ENCODE results near the gene ZBTB40. TPM values are rescaled to one million over a fixed set of nuclear protein-coding genes. Genes with fewer than 3 reads are reported as not detected.
A peak's percentile ranks its signal among the peaks of the same experiment; 100 is the strongest.

Gene ZBTB40
- total RNA-seq, 1 experiment from 2014 or later: 19.5 TPM

GRCh38 chr1:22411589-22411988 is 40.1 kb upstream of the ZBTB40 start:
- Histone ChIP-seq H3K27ac (ENCODE audit: low read depth, low read length) (no peak overlapping the region), H4K20me1 (ENCODE audit: insufficient read depth) (no peaks in the 10 kb centered on the region), H3K9me2 (ENCODE audit: insufficient read depth) (no peaks in the 10 kb centered on the region), H3K4me1 (ENCODE audit: control insufficient read depth in 1 of 2, insufficient read depth in 2 of 2, low read length in 2 of 2) (peaks cover 13 to 22% of the 10 kb centered on the region in 2 experiments), H3K79me2 (ENCODE audit: insufficient read depth, low read length) (no peaks in the 10 kb centered on the region), H2AFZ (ENCODE audit: low read depth, low read length, poor library complexity, severe bottlenecking) (no peak overlapping the region), H3K36me3 (ENCODE audit: control insufficient read depth in 1 of 2, insufficient read depth in 2 of 2, low read length in 2 of 2) (no peaks in the 10 kb centered on the region), H3K9ac (ENCODE audit: low read length) (no peak overlapping the region), H3K27me3 (ENCODE audit: insufficient read depth, low read length) (no peaks in the 10 kb centered on the region), H3K9me3 (ENCODE audit: control insufficient read depth in 1 of 2, insufficient read depth in 1 of 2, low read depth in 1 of 2, low read length in 2 of 2) (no peaks in the 10 kb centered on the region), H3K4me3 (replicated peaks in 1 of 2; ENCODE audit: low read depth in 1 of 2, low read length in 2 of 2) (no peak overlapping the region), H3K4me2 (ENCODE audit: low read length) (no peak overlapping the region)
- POLR2A ChIA-PET: no interaction called here
- ATAC-seq: no peak
- TF ChIP-seq JUND (IDR thresholded peaks at IDR 0.05) (no peak), ZFX (IDR thresholded peaks at IDR 0.05) (no peak), CTCF (IDR thresholded peaks at IDR 0.05 in 2 of 3, conservative IDR thresholded peaks at IDR 0.05 in 1 of 3; ENCODE audit: borderline replicate concordance in 1 of 3, insufficient read depth in 1 of 3, low read depth in 2 of 3, low read length in 2 of 3) (no peak)
- no TSS peak for BruUV-seq (replicated peaks)
- intact Hi-C loops (cut with micrococcal nuclease): no loop called here
- no peak for DNase-seq (ENCODE audit: low read depth, low spot score)
- CTCF ChIA-PET: no interaction called here
- RAD21 ChIA-PET (ENCODE audit: low non-redundant PET in 1 of 2, low total read pairs in 2 of 2, uncharacterized antibody in 2 of 2, unreplicated experiment in 2 of 2): no interaction called here

GRCh38 chr1:22412932-22413727 is 38.5 kb upstream of the ZBTB40 start:
- intact Hi-C loops (cut with micrococcal nuclease): no loop called here
- ChIA-PET CTCF (no interaction called here), POLR2A (no interaction called here), RAD21 (ENCODE audit: low non-redundant PET in 1 of 2, low total read pairs in 2 of 2, uncharacterized antibody in 2 of 2, unreplicated experiment in 2 of 2) (no interaction called here)
- H3K4me3 ChIP-seq (replicated peaks in 1 of 2; ENCODE audit: low read depth in 1 of 2, low read length in 2 of 2): 0 out of 4 replicates have a peak overlapping the region, but pooled peaks of 1 of the 2 experiments have one; percentile 17
- H3K9me3 ChIP-seq (ENCODE audit: control insufficient read depth in 1 of 2, insufficient read depth in 1 of 2, low read depth in 1 of 2, low read length in 2 of 2): no peaks in the 10 kb centered on the region
- H3K9me2 ChIP-seq (ENCODE audit: insufficient read depth): no peaks in the 10 kb centered on the region
- ATAC-seq (peak; percentile 18; the same call in 1 of the 2 replicates), DNase-seq (ENCODE audit: low read depth, low spot score) (no peak)
- H2AFZ ChIP-seq (ENCODE audit: low read depth, low read length, poor library complexity, severe bottlenecking): peak overlapping the region; percentile 78
- peak overlapping the region; percentile 15 for H3K9ac ChIP-seq (ENCODE audit: low read length)
- peak overlapping the region; percentile 67 for H3K4me2 ChIP-seq (ENCODE audit: low read length)
- no peak overlapping the region for H3K27ac ChIP-seq (ENCODE audit: low read depth, low read length)
- no TSS peak for BruUV-seq (replicated peaks)
- H3K4me1 ChIP-seq (ENCODE audit: control insufficient read depth in 1 of 2, insufficient read depth in 2 of 2, low read length in 2 of 2): peaks cover 16 to 28% of the 10 kb centered on the region in 2 experiments
- TF ChIP-seq ZNF274 (IDR thresholded peaks at IDR 0.05; ENCODE audit: low read depth, low read length) (no peak), POLR2A (IDR thresholded peaks at IDR 0.05; ENCODE audit: borderline replicate concordance, extremely low read depth, insufficient read depth, insufficient read length) (no peak), ATF3 (IDR thresholded peaks at IDR 0.05) (no peak), FOSL1 (IDR thresholded peaks at IDR 0.05; ENCODE audit: low read depth) (no peak; the same call in 1 of the 2 replicates)
- no peaks in the 10 kb centered on the region for H3K27me3 ChIP-seq (ENCODE audit: insufficient read depth, low read length)
- H3K36me3 ChIP-seq (ENCODE audit: control insufficient read depth in 1 of 2, insufficient read depth in 2 of 2, low read length in 2 of 2): no peaks in the 10 kb centered on the region
- H3K79me2 ChIP-seq (ENCODE audit: insufficient read depth, low read length): no peaks in the 10 kb centered on the region
- no peaks in the 10 kb centered on the region for H4K20me1 ChIP-seq (ENCODE audit: insufficient read depth)

All from HCT116 (cell line).